HG02623 (cell line): ENCODE data around the gene GABRD.

Experiments used
- ATAC-seq: cut with Tn5 transposase; IDR thresholded peaks from one replicate; pipeline ENCODE4 v1.9.1; 2021; ENCODE audit warnings: moderate library complexity; ENCODE audit not compliant: unreplicated experiment

GABRD gene

DNA sequence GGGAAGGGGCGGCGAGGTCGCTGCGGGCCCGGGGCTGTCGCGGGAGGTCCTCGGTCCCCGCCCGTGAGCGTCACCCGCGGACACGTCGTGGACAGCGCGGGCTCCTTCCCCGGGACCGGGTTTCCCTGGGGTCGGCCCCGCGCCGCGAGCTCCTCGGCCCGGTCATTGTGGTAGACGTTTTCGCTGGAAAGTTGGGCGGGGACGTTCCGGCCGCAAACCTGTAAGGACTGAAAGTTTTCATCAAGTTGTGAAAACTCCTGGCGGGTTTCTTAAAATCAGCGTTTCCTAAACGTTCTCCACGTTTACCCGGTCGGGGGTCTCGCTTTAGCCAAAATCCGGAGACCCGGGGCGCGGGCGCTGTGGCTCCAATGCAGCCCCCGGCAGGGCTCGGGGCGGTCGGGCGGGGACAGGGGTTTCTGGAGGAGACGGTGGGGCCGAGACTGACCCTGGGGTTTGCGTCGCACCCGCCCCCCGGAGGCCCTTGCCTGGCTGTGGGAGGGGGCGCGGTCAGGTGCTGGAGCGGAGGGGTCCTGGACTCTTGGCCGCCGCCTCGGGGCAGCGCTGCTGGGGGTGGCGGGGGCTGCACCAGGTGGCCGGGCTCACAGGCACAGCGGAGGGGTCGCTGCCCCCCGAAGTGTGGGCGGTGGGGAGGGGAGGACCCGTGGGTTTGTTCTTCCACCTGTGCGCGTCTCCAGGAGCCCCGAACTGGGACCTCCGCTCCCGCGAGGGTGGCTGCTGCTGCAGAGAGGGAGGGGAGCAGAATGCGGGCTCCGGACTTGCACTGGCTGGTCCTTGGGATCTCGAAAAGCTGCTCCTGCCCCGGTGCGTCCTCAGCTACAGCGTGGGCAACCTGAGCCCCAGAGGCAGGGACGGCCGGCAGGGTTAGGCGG is 31.9 kb downstream of the GABRD start:
- ATAC-seq: no peak

DNA sequence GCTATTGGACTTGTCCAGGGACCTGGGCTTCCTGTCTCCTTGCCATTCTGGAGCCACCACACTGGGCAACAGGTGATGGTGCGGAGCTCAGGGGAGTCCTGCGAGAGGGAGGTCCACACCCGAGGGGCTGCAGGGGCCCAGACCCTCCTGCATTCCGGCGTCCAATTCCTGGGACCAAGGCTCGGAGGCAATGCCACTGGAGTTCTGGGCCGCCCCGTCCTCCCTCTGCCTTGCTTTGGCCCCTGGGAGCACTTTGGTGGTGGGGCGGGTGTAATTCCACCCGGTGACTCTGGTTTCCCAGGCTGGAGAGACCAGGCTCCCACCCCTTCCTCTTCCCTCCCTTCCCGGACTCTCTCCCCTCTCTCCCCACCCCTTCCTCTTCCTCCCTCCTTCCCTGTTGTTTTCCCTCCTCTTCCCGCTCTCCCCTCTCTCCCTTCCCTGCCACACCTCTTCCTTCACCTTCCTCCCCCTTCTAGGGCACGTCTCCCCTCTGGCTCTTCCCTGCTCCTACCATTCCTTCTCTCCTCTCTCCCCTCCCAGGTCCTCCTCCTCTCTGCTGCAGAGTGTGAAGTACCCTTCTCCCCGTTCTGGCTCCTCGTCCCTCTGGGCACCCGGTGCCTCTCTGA is 33.0 kb downstream of the GABRD start:
- no peak for ATAC-seq

DNA sequence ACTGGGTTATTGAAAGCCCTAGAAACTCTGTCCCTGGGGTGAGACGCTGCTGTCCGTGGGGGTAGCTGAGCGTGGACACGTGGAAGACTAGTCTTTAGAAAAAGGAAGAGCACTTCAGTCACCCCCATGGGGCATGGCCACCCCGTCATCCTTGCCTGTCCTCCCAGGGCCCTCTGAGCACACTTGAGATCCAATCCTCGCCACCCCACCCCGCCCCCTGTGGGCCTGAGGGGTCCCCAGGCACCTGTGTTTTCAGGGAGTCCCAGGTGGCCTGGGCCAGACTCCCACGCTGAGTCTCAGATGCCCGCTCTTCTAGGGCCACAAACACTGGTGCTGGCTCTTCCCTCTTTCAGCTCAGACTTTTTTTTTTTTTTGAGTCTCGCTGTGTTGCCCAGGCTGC is 33.6 kb downstream of the GABRD start:
- no peak for ATAC-seq

DNA sequence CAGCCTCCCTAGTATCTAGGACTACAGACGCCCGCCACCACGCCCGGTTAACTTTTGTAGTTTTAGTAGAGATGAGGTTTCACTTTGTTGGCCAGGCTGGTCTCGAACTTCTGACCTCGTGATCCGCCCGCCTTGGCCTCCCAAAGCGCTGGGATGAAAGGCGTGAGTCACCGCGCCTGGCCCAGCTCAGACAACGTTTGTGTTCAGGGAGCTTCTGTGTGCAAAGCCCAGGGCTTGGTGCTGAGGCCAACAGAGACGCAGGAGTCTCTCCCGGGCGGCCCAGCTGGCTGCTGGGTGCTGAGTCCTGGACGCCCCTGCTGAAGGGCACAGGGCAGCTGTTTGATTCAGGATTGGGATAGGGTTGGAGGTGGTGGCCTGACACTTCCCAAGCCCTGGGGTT is 34.1 kb downstream of the GABRD start:
- no peak for ATAC-seq

DNA sequence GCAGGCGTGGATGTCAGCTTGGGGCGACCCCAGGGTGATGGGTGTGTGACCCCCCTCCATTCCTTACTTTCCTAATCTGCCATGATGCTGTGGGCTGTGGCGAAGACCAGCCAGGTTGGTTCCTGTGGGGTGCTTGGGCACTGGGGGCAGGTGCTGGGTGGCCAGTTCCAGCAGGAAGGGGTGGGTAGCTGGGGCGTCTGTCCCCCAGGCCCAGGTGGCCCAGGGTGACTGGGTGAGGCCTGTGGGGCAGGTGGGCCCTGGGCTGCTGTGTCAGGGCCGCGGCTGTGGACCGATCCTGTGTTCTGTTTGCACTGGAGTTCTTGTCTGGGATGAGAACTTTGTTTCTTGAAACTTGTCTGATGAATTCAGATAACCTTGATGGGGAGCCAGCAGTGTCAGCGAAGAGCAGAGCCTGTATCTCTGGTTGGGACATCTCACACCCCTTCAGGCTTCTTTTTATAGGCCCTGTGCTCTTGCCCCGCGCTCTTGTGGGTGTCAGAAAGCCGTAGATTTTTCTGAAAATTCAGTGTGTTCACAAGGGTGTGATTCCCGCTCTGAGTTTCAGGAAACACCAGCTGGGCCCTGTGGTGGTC is 34.7 kb downstream of the GABRD start:
- no peak for ATAC-seq

DNA sequence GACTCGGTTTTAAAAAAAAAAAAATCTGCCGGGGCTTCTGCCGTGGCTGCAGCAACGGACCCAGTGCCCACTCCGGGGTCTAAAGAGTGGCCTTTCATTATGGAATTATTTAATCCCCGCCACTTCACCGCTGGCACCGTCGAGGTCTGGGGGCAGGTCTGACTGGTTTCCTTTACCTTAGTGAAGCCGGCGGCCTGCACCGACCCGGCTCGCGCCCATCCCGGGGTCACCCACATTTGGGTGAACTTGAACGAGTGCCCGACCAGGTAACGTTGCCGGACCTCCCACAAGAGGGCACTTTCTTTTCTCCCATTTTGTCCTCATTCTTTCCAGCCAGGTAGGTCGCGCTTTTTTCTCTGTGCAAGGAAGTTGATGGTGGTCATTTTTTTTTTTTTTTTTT is 35.4 kb downstream of the GABRD start:
- no peak for ATAC-seq

DNA sequence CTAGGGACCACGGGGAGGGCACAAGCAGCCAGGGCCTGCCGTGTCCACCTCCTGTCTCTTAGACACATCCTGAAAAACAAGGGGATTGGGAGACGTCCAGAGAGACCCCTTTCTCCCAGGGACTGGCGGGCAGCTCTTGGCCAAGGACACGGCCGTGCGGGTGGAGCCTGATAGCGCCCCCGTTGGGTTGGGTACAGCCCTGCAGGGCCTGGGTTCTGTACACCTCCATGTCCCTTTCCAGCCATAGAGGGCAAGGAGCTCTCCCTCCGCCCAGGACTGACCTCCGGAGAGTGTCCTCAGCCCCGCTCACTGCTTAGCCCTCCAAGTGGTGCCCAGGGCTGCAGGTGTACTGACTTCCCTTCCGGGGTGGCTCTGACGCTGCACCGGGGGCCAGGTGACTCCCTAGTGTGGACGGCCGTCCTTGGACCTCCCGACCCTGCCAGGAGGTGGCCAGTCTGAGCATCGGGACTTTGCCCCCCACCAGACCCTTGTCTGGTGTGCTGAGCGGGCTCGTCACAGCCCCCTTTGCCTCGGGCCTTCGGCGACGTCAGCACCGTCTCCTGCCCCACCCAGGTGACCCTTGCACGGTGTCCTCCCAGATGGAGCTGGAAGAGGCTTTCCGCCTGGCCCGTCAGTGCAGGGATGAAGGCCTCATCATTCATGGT is 36.9 kb downstream of the GABRD start:
- no peak for ATAC-seq

DNA sequence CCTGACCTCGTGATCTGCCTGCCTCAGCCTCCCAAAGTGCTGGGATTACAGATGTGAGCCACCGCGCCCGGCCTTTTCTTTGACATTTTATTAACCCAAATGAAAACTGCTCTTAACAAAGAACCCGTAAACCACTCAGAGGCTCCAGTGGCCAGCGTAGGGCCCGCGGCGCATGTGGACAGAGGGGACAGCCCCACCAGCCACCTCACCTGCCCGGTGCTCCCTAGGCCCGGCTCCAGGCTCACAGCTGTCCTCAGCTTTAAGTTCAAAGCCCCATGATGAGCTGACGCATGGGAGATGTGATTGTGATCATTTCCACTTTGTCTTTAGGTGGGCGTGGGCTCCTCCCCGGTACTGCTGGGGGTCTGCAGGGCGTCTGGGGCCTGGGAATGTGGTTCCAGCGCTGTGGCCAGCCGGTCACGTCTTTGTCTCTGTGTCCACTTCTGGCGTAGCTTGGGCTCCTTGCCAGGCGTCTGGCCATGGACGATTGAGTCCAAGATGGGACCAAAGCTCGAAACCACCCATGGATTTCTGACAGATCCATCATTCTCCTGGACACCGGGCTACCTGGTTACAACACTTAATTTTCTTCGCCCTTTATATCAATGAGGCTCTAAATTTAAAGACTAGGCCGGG is 37.9 kb downstream of the GABRD start:
- no peak for ATAC-seq

DNA sequence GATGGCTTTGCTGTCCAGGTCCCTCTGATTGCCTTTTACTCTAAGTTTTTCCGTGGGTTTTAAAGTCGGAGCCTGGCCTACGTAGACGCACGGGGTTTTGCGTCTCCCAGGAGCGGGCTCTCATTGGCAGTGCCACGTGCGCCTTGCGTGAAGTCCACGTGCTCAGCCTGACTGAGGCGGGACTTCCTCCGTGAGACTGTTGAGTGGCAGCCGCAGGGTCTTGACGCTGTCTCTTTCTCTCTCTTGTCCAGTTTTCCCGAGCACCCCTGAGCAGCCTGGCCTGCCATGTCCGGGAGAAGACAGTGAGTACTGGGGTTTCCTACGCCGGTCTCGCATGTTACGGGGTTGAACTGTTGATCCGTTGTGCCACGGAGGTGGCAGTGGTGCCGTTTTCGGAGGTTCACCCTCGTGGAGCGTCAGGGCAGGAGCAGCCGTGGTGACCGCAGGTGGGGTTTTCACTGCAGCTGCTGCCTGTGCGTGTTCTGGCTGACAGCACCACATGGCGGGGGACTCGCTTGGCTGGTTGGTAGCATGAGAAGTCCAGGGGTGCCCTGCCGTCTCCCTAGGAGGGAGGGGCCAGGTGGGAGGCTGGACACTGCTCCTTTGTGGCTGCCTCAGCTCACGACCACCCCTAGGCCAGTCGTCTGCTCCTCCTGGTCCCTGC is 40.3 kb downstream of the GABRD start:
- no peak for ATAC-seq

DNA sequence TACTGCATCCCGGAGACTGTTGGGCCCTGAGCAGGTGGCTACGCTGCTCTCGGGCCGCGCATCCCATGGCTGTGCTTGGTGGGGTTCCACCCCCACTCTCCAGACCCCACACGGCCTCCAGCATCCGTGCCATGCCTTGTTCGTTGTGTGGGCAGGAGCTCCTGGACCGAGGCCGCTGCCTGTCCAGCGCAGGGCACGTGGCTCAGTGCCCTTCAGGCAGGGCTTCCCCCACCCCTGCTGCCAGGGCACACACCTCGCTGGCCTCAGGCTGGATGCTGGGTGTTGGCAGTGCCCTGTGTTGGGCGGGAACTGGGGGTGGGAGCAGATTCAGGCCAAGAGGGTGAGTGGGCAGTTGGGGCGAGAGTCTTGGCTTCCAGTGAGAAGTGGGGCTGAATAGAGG is 40.9 kb downstream of the GABRD start:
- no peak for ATAC-seq

DNA sequence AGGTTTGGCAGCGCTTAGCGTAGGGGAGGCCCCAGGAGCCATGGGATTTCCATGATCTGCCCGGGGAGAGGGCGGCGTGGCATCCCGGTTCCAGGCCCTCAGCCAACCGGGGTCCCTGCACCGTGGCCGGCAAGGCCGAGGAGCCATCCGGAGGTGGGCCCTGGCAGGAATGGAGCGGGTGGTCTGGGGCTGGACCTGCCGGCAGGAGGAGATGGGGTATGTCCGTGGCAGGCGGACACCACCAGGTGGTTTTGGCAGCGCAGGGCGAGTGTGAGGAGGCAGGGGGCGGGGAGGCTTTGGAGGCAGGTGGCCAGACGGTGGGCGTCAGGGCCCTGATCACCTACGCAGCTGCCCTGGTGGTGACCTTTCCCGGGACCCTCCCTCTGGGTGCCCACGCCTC is 41.4 kb downstream of the GABRD start:
- ATAC-seq: no peak

DNA sequence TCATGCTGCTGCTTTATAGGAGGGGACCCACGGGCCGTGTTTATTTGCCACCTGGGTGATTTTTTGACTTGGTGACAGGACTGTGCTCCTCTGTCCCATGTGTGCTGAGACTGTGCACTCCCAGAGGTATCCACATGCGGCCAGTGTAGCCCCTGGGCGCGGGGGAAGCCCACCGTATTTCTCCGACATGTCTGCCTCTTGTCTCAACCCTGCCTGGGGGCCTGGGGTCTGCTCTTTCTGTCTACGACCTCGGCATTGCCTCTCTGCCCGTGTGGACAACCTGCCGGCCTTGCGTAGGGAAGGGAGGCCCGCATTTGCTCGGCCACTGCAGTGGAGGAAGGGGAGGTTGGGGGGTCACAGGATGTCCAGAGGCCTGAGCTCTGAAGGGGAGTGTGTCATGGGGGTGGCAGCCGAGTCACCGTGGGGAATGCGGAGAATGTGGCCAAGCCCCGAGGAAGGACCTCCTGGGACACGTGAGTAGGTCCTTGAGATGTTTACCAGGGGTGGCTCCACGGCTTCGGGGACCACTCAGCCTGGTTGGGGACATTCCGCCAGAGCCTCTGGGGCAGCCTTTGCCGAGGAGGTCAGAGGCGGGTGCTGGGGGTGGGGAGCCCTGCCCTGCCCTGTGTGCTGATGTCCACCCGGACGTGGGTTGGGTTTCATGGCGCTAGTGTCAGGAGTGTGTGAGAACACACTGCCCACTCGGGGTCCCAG is 42.1 kb downstream of the GABRD start:
- no peak for ATAC-seq

DNA sequence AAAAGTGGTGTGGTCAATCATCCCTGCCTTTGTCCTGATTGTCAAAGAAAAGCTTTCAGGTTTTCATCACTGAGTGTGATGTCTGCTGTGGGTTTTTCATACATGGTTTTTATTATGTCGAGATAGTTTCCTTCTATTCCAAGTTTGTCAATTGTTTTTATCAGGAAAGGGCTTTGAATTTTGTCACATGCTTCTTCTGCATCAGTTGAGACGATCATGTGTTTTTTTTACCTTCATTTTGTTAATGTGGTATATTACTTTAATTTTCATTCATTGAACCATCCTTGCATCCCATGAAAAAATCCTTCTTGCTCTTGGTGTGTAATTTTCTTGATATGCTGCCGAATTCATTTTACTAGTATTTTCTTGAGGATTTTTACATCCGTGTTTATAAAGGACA is 46.6 kb downstream of the GABRD start:
- no peak for ATAC-seq

DNA sequence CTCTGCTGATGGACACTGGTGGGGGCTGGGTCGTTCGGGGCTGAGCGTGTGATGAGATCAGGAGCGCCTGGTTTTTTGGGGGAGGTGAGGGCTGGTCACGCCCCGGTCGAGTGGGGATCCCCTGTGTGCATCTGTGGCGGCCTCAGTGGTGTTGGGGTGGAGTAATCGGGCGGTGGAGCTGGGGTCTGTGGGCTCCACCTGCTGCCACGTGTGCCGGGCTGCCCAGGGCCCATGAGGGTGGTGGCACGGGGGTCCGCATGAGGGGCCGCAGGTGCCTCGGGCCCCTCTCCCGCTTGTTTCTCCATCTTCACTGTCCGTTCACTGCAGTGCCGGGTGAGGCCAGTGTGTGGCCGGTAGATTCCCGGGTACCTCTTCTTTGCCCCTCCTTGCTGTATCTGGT is 48.2 kb downstream of the GABRD start:
- no peak for ATAC-seq

DNA sequence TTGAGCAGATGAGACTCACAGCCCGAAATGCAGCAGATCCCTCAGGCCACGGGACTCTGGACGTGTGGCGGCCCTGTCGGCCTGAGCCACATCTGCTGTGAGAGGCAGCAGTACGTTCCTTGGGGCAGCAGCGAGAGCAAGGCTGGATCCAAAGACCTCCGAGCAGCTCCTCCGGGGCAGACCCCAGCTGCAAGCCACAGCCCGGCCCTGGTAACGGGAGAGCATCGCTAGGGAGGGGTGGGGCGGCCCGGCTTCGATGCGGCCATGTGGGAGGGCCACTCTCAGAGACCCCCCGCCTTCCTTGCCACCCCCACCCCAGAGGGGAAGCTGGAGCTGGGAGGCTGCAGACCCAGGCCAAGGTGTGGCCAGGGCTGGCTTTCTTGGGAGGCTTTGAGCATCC is 48.8 kb downstream of the GABRD start:
- ATAC-seq: no peak

DNA sequence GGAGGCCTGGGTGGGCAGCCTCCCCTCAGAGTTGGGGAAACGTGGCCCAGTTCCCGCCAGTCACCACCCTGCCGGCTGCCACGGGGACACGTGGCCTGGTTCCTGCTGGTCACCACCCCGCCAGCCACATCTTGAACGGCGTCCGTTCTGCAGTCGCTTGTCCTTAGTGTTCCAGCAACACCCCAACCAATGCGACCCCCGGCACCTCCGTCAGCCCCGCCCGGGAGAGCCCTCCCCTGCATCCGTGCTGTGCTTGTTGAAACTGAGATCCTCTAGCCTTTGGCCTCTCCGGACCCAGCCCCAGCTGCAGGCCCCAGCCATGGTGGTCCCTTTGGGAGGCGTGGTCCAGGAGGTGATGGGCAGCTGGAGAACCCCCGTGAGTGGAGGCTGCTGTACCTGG is 49.8 kb downstream of the GABRD start:
- no peak for ATAC-seq

DNA sequence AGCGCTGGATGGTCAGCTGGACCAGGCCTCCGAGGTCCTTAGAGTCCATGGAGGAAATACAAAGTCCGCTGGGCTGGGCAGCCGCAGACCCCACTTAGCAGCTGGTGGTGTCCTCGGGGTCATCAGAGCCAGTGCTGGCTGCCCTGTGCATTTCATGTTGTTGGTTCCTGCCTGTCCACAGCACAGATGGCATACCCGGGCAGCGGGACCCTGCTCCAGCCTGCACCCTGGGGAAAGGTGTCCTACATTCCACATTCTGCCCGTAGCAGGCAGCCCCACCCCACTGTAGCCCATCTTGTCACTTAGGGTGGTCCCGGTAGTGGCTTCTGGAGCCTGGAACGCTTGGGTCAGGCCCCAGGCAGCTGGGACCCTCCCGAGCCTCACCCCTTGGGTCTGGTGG is 50.9 kb downstream of the GABRD start:
- ATAC-seq: no peak

DNA sequence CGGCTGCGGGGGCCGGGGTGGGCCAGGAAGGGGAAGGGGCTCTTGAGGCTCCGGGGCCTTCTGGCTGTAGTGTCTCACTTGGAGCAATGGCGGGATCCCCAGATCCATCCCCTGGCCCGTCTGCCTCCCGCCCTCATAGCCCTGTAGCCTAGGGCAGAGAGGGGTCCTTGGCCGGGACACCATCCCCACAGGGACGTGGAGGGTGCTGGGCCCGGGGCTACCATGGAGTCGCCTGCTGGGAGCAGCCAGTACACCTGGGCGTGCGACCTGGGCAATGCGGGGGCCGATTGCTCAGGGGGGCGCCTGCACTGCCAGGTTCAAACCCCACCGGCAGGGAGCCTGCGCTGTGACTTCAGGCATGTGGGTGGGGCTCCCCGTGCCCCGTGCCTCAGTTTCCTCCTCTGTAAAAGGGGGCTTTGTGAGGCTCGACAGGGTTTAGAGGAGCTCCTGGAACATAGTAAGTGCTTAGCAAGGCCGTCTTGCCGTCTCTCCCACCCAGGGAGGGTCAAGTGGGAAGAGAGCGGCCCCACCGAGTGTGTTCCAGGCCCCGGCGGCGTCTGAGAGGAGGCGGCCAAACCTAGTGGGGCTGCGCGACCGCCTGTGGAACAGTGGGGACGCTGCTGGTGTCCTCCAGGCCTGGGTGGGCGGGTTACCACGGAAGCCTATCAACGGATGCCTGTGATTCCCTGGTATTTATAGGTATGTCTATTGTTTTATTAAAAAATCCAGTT is 51.8 kb downstream of the GABRD start:
- no peak for ATAC-seq

DNA sequence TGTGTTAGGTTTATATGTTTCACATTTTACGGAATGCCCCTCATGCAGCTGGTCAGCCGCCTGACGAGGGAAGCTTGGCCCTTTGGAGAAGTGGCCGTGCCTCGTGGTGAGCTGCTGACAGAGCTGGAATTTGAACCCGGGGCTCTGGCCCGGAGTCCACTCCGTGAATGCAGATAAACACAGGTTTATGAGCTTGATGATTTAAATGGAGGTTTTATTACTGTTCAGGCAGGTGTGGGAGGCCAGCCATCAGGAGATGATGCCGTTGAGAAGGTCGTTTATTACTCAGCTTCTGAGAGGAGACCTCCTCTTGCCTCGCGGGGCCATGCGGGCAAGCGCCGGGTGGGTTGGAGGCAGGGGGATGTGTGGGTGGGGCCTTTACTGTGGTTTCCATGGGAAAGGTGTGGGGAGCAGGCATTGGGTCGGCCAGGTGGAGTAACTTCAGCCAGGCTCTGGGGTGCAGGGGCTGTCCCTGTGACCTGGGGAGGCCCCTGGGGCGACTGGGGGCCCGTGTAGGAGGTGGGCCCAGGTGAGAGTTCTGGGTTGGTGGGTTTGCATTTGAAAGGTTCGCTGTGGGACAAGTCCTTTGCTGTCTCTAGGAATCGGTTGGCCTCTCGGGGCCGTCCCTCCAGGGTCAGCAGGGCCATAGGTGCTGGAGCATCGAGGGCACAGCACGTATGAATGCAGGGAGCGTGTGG is 53.1 kb downstream of the GABRD start:
- no peak for ATAC-seq
